ENCODE results near the gene SLC35A1.

Gene SLC35A1, protein sequence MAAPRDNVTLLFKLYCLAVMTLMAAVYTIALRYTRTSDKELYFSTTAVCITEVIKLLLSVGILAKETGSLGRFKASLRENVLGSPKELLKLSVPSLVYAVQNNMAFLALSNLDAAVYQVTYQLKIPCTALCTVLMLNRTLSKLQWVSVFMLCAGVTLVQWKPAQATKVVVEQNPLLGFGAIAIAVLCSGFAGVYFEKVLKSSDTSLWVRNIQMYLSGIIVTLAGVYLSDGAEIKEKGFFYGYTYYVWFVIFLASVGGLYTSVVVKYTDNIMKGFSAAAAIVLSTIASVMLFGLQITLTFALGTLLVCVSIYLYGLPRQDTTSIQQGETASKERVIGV

DNA sequence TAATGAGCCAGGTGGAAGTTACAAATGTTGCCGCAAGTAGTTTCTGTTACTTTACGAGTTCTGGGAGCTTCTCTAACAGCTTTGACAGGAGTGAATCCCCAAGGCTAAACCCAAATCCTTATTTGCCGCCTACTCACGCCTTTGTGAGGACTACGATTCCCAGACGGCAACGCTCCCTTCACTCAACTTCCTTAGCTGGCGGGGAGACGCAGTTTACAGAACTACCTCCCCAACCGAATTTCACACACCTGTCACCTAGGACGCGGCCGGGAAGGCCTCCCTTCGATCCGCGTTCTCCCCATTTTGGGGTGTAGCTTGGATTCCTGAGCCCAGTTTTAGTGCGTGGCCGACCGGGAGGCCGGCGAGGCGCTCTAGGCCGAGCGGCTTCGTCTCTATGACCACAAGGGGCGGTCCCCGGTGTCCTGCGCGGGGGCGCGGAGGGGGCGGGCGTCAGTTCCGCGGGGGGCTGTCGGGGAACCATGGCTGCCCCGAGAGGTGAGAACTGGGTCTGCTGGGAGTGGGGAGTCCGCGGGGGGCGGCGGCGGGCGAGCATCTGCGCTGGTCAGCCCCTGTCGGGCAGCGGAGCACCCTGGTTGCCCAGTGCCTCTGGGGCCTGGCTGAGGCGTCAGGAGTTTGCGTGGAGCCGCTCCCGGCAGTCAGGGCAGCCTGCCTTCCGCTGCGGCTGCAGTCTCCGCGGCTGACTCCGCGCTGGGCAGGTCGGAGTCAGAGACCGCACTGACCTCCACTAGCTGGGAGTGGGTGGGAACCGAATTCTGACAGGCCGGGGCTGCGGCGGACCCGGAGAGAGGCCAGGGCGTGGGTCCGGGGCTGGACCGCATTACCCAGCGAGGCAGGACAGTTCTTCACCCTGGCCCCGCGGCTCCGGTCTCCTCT is at the start of gene SLC35A1:
Gene SLC35A1, plus strand, starts transcription at position 450 of the 894 bp plus-strand sequence. Its CDS starts 30 bp downstream, at position 480.
- TF ChIP-seq CTCF (IDR thresholded peaks at IDR 0.05; ENCODE audit: low read depth, low read length) = no peak
- H3K4me3 ChIP-seq (ENCODE audit: low read depth, low read length) = peak within 1 kb of the TSS; percentile 88
- in situ Hi-C loops (cut with HindIII; ENCODE audit: low sequenced_read_pairs) = no loop called here
- peak; percentile 89 for DNase-seq (ENCODE audit: low read depth, low spot score)

- no peak overlapping the region for H3K4me3 ChIP-seq (ENCODE audit: low read depth, low read length)
- in situ Hi-C loops (cut with HindIII; ENCODE audit: low sequenced_read_pairs) = no loop called here
These were observed 46.0 kb upstream of the SLC35A1 start for GRCh38 chr6:87426789-87427188.

DNA sequence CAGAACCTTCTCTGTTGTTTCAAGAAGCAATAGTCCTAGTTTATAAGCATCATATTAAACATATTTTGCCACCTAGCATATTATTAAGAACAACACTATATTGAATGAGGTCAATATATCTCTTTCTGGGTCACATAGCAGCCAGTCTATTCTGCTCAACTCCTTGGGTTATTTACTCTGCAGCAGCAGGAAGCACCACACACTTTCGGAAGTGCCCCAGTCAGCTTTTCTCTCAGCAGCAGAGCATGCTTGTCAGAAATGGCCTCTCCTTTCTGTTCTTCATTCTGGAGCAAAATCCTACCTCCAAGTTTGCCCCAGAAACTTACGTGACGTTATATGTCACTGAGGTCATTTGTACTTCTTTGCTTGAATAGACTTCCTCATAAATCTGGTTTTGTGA is 42.3 kb upstream of the SLC35A1 start:
- no peak for TF ChIP-seq CTCF (IDR thresholded peaks at IDR 0.05; ENCODE audit: low read depth, low read length)
- DNase-seq (ENCODE audit: low read depth, low spot score) = no peak
- in situ Hi-C loops (cut with HindIII; ENCODE audit: low sequenced_read_pairs) = no loop called here
- no peak overlapping the region for H3K4me3 ChIP-seq (ENCODE audit: low read depth, low read length)

More at GRCh38 chr6:87426789-87427188, 46.0 kb upstream of the SLC35A1 start:
- no peak for TF ChIP-seq CTCF (IDR thresholded peaks at IDR 0.05; ENCODE audit: low read depth, low read length)
- no peak for DNase-seq (ENCODE audit: low read depth, low spot score)

- no peak for TF ChIP-seq CTCF (IDR thresholded peaks at IDR 0.05; ENCODE audit: low read depth, low read length)
- no peak for DNase-seq (ENCODE audit: low read depth, low spot score)
- in situ Hi-C loops (cut with HindIII; ENCODE audit: low sequenced_read_pairs) = no loop called here
- no peak overlapping the region for H3K4me3 ChIP-seq (ENCODE audit: low read depth, low read length)
These were observed 41.5 kb upstream of the SLC35A1 start for GRCh38 chr6:87431263-87431662.

DNA sequence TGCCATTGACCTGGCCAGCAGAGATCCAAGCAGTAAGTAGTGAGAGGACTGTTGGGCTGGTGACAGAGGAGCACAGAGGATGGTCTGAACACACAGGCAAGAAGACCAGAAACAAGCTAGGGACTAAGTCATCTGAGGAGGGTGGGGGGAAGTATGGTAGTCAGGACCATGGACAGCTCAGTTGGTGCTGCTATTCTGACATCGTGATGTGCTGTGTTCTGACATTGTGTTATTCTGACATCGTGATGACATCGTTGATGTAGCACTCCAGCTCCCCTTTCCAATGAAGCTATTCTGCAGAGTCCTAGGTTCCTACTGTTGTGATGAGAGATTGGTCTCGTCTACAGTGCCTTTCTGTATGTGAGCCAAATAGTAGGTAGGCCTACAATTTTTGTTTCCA is 36.3 kb upstream of the SLC35A1 start:
- in situ Hi-C loops (cut with HindIII; ENCODE audit: low sequenced_read_pairs) = no loop called here
- DNase-seq (ENCODE audit: low read depth, low spot score) = peak; percentile 72
- TF ChIP-seq CTCF (IDR thresholded peaks at IDR 0.05; ENCODE audit: low read depth, low read length) = no peak
- no peak overlapping the region for H3K4me3 ChIP-seq (ENCODE audit: low read depth, low read length)

- H3K4me3 ChIP-seq (ENCODE audit: low read depth, low read length) = no peak overlapping the region
- in situ Hi-C loops (cut with HindIII; ENCODE audit: low sequenced_read_pairs) = no loop called here
- DNase-seq (ENCODE audit: low read depth, low spot score) = no peak
- TF ChIP-seq CTCF (IDR thresholded peaks at IDR 0.05; ENCODE audit: low read depth, low read length) = no peak
These were observed 31.1 kb upstream of the SLC35A1 start for GRCh38 chr6:87441711-87442110.

Measured in astrocyte of the spinal cord (primary cell).